Measurements from ENCODE around the gene VPS26A. TPM values are rescaled to one million over a fixed set of nuclear protein-coding genes. Genes with fewer than 3 reads are reported as not detected.

VPS26A gene
- total RNA-seq, 2 donors from 2014 or later: 41.2 to 46.5 TPM

GRCh38 chr10:69186524-69186923 is 62.5 kb downstream of the VPS26A start:
- Mint-ChIP-seq H3K27me3 (ENCODE audit: insufficient read depth) (no peaks in the 10 kb centered on the region), H3K4me3 (no peak overlapping the region), H3K4me1 (peaks cover 2% of the 10 kb centered on the region), H3K9me3 (no peaks in the 10 kb centered on the region), H3K27ac (no peak overlapping the region), H3K36me3 (ENCODE audit: low read depth) (peaks cover 53% of the 10 kb centered on the region)
- TF ChIP-seq, protein P1, sequence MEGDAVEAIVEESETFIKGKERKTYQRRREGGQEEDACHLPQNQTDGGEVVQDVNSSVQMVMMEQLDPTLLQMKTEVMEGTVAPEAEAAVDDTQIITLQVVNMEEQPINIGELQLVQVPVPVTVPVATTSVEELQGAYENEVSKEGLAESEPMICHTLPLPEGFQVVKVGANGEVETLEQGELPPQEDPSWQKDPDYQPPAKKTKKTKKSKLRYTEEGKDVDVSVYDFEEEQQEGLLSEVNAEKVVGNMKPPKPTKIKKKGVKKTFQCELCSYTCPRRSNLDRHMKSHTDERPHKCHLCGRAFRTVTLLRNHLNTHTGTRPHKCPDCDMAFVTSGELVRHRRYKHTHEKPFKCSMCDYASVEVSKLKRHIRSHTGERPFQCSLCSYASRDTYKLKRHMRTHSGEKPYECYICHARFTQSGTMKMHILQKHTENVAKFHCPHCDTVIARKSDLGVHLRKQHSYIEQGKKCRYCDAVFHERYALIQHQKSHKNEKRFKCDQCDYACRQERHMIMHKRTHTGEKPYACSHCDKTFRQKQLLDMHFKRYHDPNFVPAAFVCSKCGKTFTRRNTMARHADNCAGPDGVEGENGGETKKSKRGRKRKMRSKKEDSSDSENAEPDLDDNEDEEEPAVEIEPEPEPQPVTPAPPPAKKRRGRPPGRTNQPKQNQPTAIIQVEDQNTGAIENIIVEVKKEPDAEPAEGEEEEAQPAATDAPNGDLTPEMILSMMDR (conservative IDR thresholded peaks at IDR 0.05): no peak
- Histone ChIP-seq H3K9ac (ENCODE audit: extremely low read depth, low read length, poor library complexity, severe bottlenecking) (no peak overlapping the region), H3K36me3 (ENCODE audit: control insufficient read depth, insufficient read depth, low read length) (peaks cover 56% of the 10 kb centered on the region), H3K9me3 (ENCODE audit: control insufficient read depth, low read length) (no peaks in the 10 kb centered on the region), H3K4me1 (ENCODE audit: control insufficient read depth, insufficient read depth, low read length) (no peaks in the 10 kb centered on the region), H3K27me3 (ENCODE audit: control insufficient read depth, insufficient read depth, low read length, poor library complexity, severe bottlenecking) (no peaks in the 10 kb centered on the region), H3K27ac (ENCODE audit: low read depth, low read length) (no peak overlapping the region), H3K4me3 (ENCODE audit: low read length) (no peak overlapping the region)
- WGBS, 2 experiments (ENCODE audit: insufficient coverage in 1 of 2, insufficient read length in 1 of 2): 100% methylated on average over 1 of the region's 1 CpG; no CpG with 5 or more reads in 1 of the 2 experiments
- no peak for DNase-seq

DNA sequence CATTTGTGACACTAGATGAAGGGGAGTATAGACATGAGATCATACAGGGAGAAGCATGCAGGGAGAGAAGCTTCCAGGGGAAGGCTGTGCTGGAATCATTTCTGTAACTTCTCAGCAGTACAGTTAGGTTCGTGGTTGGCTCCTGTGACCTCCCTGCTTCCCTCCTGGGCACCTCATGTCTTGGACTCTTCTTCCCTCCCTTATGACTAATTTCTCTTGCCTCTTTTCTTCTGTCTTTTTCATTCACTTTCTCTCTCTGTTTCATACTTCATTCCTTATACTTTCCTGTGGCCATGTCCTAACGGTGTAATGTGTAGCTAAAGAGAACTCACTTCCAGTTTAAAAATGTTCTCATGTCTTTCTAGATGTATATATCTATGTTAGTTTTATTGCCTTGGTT is 77.1 kb downstream of the VPS26A start:
- Histone ChIP-seq H3K4me1 (ENCODE audit: control insufficient read depth, insufficient read depth, low read length) (no peaks in the 10 kb centered on the region), H3K36me3 (ENCODE audit: control insufficient read depth, insufficient read depth, low read length) (peaks cover 75% of the 10 kb centered on the region), H3K9ac (ENCODE audit: extremely low read depth, low read length, poor library complexity, severe bottlenecking) (no peak overlapping the region), H3K27me3 (ENCODE audit: control insufficient read depth, insufficient read depth, low read length, poor library complexity, severe bottlenecking) (no peaks in the 10 kb centered on the region), H3K27ac (ENCODE audit: low read depth, low read length) (no peak overlapping the region), H3K4me3 (ENCODE audit: low read length) (no peak overlapping the region), H3K9me3 (ENCODE audit: control insufficient read depth, low read length) (no peaks in the 10 kb centered on the region)
- Mint-ChIP-seq H3K4me3 (no peak overlapping the region), H3K27me3 (ENCODE audit: insufficient read depth) (no peaks in the 10 kb centered on the region), H3K9me3 (no peaks in the 10 kb centered on the region), H3K4me1 (no peaks in the 10 kb centered on the region), H3K27ac (no peak overlapping the region), H3K36me3 (ENCODE audit: low read depth) (peaks cover 47% of the 10 kb centered on the region)
- TF ChIP-seq, protein P1 (conservative IDR thresholded peaks at IDR 0.05): no peak
- no peak for DNase-seq
- WGBS, 2 experiments (ENCODE audit: insufficient coverage in 1 of 2, insufficient read length in 1 of 2): 89 to 90% methylated on average over 1 of the region's 2 CpGs

GRCh38 chr10:69202332-69202731 is 78.4 kb downstream of the VPS26A start:
- Histone ChIP-seq H3K9ac (ENCODE audit: extremely low read depth, low read length, poor library complexity, severe bottlenecking) (no peak overlapping the region), H3K36me3 (ENCODE audit: control insufficient read depth, insufficient read depth, low read length) (peaks cover 79% of the 10 kb centered on the region), H3K9me3 (ENCODE audit: control insufficient read depth, low read length) (no peaks in the 10 kb centered on the region), H3K27me3 (ENCODE audit: control insufficient read depth, insufficient read depth, low read length, poor library complexity, severe bottlenecking) (no peaks in the 10 kb centered on the region), H3K4me3 (ENCODE audit: low read length) (no peak overlapping the region), H3K4me1 (ENCODE audit: control insufficient read depth, insufficient read depth, low read length) (no peaks in the 10 kb centered on the region), H3K27ac (ENCODE audit: low read depth, low read length) (no peak overlapping the region)
- Mint-ChIP-seq H3K27me3 (ENCODE audit: insufficient read depth) (no peaks in the 10 kb centered on the region), H3K4me1 (no peaks in the 10 kb centered on the region), H3K4me3 (no peak overlapping the region), H3K9me3 (no peaks in the 10 kb centered on the region), H3K27ac (no peak overlapping the region), H3K36me3 (ENCODE audit: low read depth) (peaks cover 51% of the 10 kb centered on the region)
- WGBS, 2 experiments (ENCODE audit: insufficient coverage in 1 of 2, insufficient read length in 1 of 2): 89% methylated on average over 1 of the region's 1 CpG; no CpG with 5 or more reads in 1 of the 2 experiments
- TF ChIP-seq, protein P1 (conservative IDR thresholded peaks at IDR 0.05): no peak
- no peak for DNase-seq
